ENCODE data around the gene FPR2.

- peak; percentile 59 to 70 for TF ChIP-seq CTCF (IDR thresholded peaks at IDR 0.05)
- TF ChIP-seq EP300 (IDR thresholded peaks at IDR 0.05) = no peak
- no peak for TF ChIP-seq POLR2AphosphoS5 (IDR thresholded peaks at IDR 0.05)
Measured at GRCh38 chr19:51777570-51778462, 16.8 kb downstream of the FPR2 start.
